HEK293T (cell line): ENCODE data around the gene FAM83D.

Source experiments
- CTCF ChIA-PET: fragments of 350-600 bp; formaldehyde crosslinking; extraction: SDS; loops from one replicate; lab custom pipeline; 2021; ENCODE audit warnings: antibody characterized with exemption, inconsistent platforms; lab: Yijun Ruan, JAX
- POLR2A ChIA-PET: fragments of 350-600 bp; formaldehyde crosslinking; extraction: SDS; loops from one replicate; lab custom pipeline; 2020; ENCODE audit warnings: antibody characterized with exemption, inconsistent platforms; lab: Yijun Ruan, JAX
- DNase-seq: peaks from one replicate; pipeline ENCODE4 v3.0.0; 2012; ENCODE audit warnings: mixed read lengths; ENCODE audit errors: extremely low spot score
- ARNT ChIP-seq: fragments of 450-650 bp; IDR thresholded peaks from 2 replicates; pipeline ENCODE4 v1.6.1; 2017; ENCODE audit warnings: mild to moderate bottlenecking
- BHLHE40 ChIP-seq: fragments of 450-650 bp; IDR thresholded peaks from 2 replicates; pipeline ENCODE4 v1.6.1; 2016; ENCODE audit warnings: mild to moderate bottlenecking, moderate library complexity, borderline replicate concordance
- CTBP1 ChIP-seq: fragments of 450-650 bp; IDR thresholded peaks from 2 replicates; pipeline ENCODE4 v1.6.1; 2016; ENCODE audit warnings: borderline replicate concordance
- ELF4 ChIP-seq: fragments of 450-650 bp; IDR thresholded peaks from 2 replicates; pipeline ENCODE4 v1.6.1; 2017; ENCODE audit warnings: antibody characterized with exemption
- FOXA1 ChIP-seq: fragments of 450-650 bp; IDR thresholded peaks from 2 replicates; pipeline ENCODE4 v1.6.1; 2016; ENCODE audit warnings: mild to moderate bottlenecking
- FOXK2 ChIP-seq: fragments of 450-650 bp; IDR thresholded peaks from 2 replicates; pipeline ENCODE4 v1.6.1; 2016; ENCODE audit warnings: mild to moderate bottlenecking
- FOXM1 ChIP-seq: fragments of 450-650 bp; IDR thresholded peaks from 2 replicates; pipeline ENCODE4 v1.6.1; 2017; ENCODE audit warnings: mild to moderate bottlenecking, borderline replicate concordance
- HDGF ChIP-seq: fragments of 450-650 bp; IDR thresholded peaks from 2 replicates; pipeline ENCODE4 v1.6.1; 2017; ENCODE audit warnings: antibody characterized with exemption, borderline replicate concordance
- L3MBTL2 ChIP-seq: fragments of 450-650 bp; conservative IDR thresholded peaks from 2 replicates; pipeline ENCODE4 v1.6.1; 2016; ENCODE audit warnings: mild to moderate bottlenecking
- LEF1 ChIP-seq: fragments of 450-650 bp; IDR thresholded peaks from 2 replicates; pipeline ENCODE4 v1.6.1; 2017; ENCODE audit warnings: mild to moderate bottlenecking, borderline replicate concordance
- NFRKB ChIP-seq: fragments of 450-650 bp; IDR thresholded peaks from 2 replicates; pipeline ENCODE4 v1.6.1; 2016; ENCODE audit warnings: mild to moderate bottlenecking, moderate library complexity
- PKNOX1 ChIP-seq: fragments of 450-650 bp; IDR thresholded peaks from 2 replicates; pipeline ENCODE4 v1.6.1; 2016
- SP1 ChIP-seq: fragments of 450-650 bp; IDR thresholded peaks from 2 replicates; pipeline ENCODE4 v1.6.1; 2017
- SUZ12 ChIP-seq: fragments of 450-650 bp; IDR thresholded peaks from 2 replicates; pipeline ENCODE4 v1.6.1; 2016; ENCODE audit warnings: mild to moderate bottlenecking
- TARDBP ChIP-seq: fragments of 450-650 bp; IDR thresholded peaks from 2 replicates; pipeline ENCODE4 v1.6.1; 2016
- ZNF384 ChIP-seq: fragments of 450-650 bp; IDR thresholded peaks from 2 replicates; pipeline ENCODE4 v1.6.1; 2016

Gene FAM83D

GRCh38 chr20:38985060-38985459 is 58.8 kb downstream of the FAM83D start:
- TF ChIP-seq LEF1 = no peak
- TF ChIP-seq FOXK2 = no peak
- TF ChIP-seq BHLHE40 = no peak
- no peak for TF ChIP-seq L3MBTL2
- TF ChIP-seq PKNOX1 = no peak
- TF ChIP-seq ELF4 = no peak
- TF ChIP-seq FOXA1 = no peak
- TF ChIP-seq NFRKB = no peak
- TF ChIP-seq CTBP1 = no peak
- no peak for TF ChIP-seq ARNT
- TF ChIP-seq TARDBP = no peak
- no peak for TF ChIP-seq SP1
- TF ChIP-seq SUZ12 = no peak
- no peak for TF ChIP-seq FOXM1
- TF ChIP-seq HDGF = no peak
- TF ChIP-seq ZNF384 = no peak
- ChIA-PET CTCF (no interaction called here), POLR2A (no interaction called here)
- DNase-seq = no peak

- ChIA-PET POLR2A (no interaction called here), CTCF (interaction anchor here (0.5 kb wide), 1 partner anchor 57 kb away, joined by 3 read pairs; no protein-coding TSS in a partner anchor)
- DNase-seq = no peak
- TF ChIP-seq FOXK2 (no peak), ELF4 (no peak), FOXM1 (no peak), ZNF384 (no peak), NFRKB (no peak), CTBP1 (no peak)
These were observed 59.5 kb downstream of the FAM83D start for GRCh38 chr20:38985603-38986170.

- DNase-seq = no peak
- CTCF ChIA-PET = no interaction called here
- TF ChIP-seq ARNT (no peak), LEF1 (no peak), NFRKB (no peak), CTBP1 (no peak), SUZ12 (no peak), ELF4 (no peak), FOXM1 (no peak), PKNOX1 (no peak), L3MBTL2 (no peak), TARDBP (no peak), SP1 (no peak), HDGF (no peak), FOXK2 (no peak), ZNF384 (no peak), FOXA1 (no peak), BHLHE40 (no peak)
- POLR2A ChIA-PET = no interaction called here
These were observed 60.4 kb downstream of the FAM83D start for GRCh38 chr20:38986663-38987062.

- no peak for TF ChIP-seq TARDBP
- TF ChIP-seq SP1 = no peak
- TF ChIP-seq ZNF384 = no peak
- TF ChIP-seq SUZ12 = no peak
- TF ChIP-seq PKNOX1 = no peak
- no peak for TF ChIP-seq BHLHE40
- no peak for TF ChIP-seq ELF4
- no peak for TF ChIP-seq NFRKB
- TF ChIP-seq FOXK2 = no peak
- ChIA-PET CTCF (no interaction called here), POLR2A (no interaction called here)
- no peak for DNase-seq
These were observed 61.6 kb downstream of the FAM83D start for GRCh38 chr20:38987777-38988176.

- ChIA-PET POLR2A (interaction anchor here (0.5 kb wide), 1 partner anchor 22 kb away, joined by 3 read pairs; no protein-coding TSS in a partner anchor), CTCF (no interaction called here)
- no peak for DNase-seq
- no peak for TF ChIP-seq SP1
- TF ChIP-seq TARDBP = no peak
These were observed 64.5 kb downstream of the FAM83D start for GRCh38 chr20:38990728-38991127.

- DNase-seq = no peak
- CTCF ChIA-PET = no interaction called here
- TF ChIP-seq HDGF (no peak), SUZ12 (no peak), BHLHE40 (no peak), ELF4 (no peak), PKNOX1 (peak; percentile 4; the same call in 1 of the 2 replicates), CTBP1 (no peak)
- POLR2A ChIA-PET = no interaction called here
These were observed 65.8 kb downstream of the FAM83D start for GRCh38 chr20:38991814-38992704.
